Stimulated activated CD8-positive, alpha-beta memory T cell treated with anti-CD3 and anti-CD28 coated beads, Interleukin-4, amount 100 ng/mL, for 1 hour (primary cell): Measurements from ENCODE around the gene MAEA.

ENCODE experiments used
- DNase-seq, 2 donors: peaks; one replicate each; pipeline ENCODE4 v3.0.0-alpha.2; 2020; ENCODE audit warnings: low read depth in 2 of 2, low spot score in 1 of 2

The MAEA gene

DNA sequence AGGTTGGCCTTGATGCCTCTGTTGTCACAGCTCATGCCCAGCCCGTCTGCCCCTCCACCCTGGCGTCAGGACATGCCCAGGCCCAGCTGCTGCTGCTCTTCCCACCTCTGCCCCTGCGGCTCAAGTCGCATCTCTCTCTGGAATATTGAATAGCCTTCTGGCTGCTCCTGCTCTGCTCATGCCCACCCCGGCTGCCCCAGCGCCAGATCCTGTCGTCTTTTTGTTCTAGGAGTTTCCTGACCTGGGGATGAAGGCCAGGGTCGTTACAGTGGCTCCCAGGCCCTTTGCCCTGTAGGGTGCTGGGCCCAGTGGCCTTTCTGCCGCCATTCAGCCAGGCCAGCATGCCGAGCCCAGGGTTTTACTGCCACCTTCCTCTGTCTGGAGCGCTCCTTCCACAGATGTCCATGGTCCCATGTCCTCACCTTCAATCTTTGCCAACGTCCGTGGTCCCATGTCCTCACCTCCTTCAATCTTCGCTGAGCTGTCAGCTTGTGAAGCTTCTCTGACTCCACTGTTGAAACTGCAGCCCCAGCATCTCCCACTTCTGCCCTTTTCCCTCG is 9.7 kb downstream of the MAEA start:
- DNase-seq, result no peak

DNA sequence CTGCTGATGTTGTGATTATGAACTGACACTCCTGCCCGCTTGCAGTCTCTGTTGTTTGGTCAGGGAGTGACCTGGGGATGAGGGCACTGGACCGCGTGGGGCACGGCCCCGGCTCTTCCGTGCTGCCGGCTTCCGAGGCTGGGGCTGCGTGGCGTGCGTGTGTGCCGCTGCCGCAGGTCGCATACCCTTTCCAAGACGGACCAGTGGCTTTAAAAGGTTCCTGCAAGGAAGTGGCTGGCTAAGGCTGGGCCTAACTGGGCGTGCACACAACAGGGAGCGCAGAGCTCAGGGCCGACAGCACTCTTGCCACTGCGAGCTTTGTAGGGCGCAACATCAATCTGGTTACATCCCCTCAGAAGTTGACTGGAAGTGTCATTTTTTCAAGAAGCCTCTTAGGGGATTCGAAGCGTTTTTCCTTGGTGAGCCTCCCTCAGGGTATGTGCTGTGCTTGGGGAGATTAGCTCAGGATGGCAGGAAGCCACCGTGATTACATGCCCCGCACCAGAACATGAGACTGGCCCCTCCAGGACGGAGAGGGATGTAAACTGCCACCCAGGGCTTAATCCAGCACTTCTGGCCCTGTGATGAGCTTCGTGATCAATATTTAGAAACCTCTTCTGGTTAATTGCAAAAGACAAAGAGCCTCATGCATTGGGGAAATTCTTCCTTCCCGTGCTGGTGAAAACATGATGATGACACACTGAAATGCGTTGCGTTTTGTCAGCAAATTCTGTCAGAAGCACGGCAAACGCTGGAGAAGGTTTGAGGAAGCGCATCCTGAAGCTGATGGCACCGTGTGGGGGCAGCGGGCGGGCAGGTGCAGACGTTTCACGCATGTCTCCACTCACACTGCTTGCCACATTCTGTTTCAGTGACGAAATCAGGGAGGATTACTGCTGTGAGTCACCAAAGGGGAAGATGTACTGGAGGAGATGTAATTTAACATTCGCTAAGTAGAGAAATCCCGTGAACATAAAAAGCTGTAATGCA is 11.1 kb downstream of the MAEA start:
- no peak for DNase-seq

DNA sequence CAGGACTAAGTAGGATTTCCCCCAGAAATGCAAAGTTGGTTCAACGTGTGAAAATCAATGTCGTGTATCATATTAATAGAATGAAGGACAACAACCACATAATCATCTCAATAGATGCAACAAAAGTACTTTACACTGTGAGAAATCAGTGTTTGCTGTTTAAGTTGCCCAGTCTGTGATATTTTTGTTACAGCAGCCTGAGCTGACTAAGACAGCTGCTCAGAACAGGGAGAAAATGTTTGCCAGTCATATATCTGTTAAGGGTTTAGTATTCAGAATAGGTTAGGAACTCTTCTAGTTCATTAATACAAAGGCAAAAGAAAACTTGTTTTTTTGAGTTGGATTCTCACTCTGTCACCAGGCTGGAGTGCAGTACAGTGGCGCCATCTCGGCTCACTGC is 12.5 kb downstream of the MAEA start:
- DNase-seq, result no peak

DNA sequence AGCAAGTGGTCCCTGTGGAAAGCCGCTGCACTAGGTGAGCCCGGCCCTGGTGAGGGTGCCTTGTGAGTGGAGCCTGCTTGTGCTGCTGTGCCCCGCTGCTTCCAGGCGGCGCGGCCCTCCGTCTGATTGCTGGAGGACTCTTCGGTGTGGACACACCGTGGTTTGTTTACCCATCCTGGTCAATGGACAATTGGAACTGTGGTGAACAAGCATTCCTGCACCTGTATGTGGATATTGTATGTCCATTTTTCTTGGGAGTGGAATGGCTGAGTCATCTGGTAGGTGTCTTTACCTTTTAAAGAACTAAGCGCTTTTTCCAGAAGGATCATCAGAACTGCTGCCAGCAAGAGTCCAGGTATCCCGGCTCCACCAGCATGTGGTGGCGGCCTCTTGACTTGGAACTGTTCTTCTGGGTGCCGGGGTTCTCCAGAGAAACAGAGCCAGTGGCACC is 15.6 kb downstream of the MAEA start:
- DNase-seq, result no peak

DNA sequence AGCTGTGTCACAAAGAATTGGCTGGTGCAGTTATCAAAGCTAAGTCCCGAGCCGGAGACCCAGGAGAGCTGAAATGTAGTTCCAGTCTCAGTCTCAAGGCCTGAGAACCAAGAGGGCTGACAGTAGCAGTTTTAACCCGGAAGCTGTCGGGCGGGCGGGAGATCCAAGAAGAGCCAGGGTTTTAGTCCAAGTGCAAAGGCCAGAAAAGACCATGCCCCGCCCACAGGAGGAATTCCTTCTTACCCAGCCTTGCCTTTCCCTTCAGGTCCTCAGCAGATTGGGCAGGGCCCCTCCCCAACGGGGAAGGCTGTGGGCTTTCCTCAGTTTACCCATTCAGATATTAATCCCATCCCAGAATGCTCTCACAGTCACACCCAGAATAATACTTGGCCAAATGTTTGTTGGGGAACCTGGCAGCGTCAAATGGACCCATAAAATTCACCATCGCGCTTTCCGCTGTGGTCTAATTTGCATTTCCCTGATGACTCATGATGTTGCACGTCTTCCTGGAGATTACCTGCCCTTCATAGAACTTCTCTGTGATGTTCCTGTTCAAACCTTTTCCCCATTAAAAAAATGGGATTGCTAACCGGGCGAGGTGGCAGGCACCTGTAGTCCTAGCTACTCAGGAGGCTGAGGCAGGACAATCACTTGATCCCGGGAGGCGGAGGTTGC is 16.2 kb downstream of the MAEA start:
- no peak for DNase-seq

DNA sequence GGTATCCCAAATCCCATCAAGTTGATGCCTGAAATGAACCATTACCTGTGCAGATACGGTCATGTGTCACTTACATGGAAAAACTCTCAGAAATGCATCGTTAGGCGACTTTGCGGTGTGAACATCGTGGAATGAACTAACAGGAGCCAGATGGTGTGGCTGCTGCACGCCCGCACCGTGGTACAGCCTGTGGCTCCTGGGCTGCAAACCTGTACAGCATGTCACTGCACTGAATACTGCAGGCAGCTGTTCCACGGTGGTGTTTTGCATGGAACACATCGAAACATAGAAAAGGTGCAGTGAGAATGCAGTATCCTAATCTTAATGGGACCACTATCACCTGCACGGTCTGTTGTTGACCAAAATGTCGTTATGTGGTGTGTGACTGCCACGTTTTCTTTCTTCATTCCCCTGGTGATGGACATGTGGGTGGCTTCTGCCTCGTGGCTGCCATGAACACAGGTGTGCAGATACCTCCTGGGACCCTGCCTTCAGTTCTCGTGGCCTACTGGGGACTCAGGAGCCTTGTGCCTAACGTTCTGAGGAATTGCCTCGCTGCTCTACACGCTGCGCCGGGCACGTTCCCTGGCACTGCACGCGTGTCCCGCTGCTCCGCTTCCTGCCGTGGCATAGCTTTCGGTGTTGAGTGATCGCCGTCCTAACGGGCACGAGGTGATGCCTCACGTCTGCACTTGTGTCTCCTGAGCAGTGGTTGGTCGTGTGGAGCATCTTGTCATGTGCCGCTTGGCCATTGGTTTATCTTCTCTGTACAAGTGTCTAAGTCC is 18.5 kb downstream of the MAEA start:
- DNase-seq, result no peak

DNA sequence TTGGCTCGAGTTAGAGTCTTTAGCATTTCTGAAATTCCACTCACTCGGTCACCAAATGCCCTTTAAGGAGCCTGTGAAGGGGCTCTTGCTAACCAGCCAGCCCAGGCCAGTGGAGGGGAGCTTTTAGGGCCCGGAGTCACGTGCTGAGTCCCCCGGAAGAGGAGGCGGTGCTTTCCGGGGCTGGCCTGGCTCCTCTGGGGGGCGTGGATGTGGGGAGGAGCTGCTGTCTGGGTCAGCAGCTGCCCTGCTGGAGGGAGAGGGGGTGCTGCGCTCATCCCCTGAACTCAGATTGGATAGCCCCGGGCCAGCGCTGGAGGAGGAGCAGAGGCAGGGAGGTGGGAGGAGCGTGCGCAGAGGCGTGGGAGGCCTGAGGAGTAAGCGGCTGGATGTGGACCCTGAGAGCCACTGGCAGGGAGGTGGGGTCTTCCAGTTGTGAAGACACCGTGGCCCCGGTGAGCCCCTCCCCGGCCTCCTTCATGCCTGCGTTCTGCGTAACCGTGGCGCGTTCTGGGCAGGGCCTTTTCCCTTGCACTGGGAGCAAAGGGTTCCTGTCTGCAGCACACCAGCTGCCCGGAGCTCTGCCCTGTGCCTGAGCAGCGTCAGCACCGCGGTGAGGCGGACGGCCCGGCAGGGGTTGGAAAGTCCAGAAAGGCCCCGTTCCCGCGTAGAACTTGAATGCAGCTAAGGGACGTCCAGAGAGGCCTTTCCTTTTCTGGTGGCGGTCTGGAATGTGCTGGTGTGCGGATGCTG is 19.7 kb downstream of the MAEA start:
- peak; percentile 23 to 27 for DNase-seq

DNA sequence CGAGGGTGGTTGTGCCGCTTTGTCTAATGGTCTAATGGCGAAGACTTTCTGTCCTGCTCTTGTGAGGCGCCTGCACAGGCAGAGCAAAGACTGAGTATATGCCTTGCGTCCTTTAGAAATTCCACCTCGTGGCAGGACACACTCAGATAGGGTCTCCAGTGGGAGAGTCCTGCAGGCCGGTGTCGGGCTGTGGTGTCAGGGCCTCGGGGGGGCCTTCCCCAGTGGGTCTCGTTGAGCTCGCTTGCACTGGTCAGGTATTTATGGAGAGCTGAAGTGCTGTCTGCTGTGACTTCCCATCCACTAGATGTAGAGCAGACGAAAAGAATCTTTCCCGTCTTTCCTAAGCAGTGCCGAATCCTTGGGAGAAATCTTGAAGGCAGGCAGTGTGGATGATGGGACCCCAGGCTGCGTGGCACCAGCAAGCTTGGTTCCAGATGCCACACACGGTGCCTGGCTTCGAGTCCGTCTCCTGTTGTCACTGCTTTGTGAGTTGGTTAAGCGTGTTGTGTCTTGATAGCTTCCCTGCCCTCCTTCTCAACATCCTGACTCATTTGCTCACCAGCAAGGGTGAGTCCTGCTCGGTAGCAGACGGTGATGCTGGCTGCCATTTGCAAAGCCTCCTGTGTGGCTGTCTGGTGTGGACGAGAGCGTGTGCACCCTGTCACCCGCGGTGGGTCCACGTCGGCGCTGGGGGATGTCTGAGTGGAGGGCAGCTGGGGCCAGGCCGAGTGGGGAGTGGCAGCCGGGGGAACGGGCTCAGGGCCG is 20.5 kb downstream of the MAEA start:
- DNase-seq, result no peak

DNA sequence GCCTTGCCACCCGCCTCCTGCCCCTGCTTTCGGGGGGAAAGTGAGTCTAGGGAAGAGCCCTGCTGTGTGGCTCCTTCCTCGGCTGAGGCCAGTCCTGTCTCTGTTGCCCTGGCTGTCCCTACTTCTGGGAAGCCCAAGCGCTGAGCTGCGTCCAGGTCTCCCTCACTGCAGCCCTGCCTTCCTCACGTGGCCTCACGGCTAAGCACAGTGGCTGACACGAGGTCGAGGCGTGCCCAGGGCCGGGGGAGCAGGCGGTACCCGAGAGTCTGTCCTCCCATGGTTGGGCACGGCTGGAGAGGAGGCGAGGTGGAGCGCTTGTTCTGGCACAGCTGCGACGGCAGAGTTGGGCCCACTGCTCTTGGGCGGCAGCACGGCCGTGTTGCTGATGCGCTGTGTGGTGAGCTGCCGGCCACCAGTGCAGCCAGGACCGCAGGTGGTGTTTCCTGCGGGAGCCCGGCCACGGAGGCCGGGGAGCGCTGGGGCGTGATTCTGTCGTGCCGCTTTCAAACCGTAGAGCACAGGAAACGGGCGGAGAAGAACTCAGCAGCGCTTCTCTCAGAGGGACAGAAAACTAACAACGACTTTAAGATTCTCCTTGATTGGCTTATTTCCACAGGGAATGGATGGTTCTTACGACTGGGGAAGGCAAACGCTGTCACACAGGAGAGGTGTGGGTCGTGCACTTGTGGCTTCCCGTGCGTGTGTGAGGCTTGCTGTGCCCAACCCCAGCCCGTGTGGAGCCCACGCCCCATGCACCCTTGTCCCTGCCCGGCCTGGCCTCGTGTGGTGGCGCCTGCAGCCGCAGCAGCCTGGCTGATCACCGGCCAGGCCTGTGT is 21.3 kb downstream of the MAEA start:
- no peak for DNase-seq

DNA sequence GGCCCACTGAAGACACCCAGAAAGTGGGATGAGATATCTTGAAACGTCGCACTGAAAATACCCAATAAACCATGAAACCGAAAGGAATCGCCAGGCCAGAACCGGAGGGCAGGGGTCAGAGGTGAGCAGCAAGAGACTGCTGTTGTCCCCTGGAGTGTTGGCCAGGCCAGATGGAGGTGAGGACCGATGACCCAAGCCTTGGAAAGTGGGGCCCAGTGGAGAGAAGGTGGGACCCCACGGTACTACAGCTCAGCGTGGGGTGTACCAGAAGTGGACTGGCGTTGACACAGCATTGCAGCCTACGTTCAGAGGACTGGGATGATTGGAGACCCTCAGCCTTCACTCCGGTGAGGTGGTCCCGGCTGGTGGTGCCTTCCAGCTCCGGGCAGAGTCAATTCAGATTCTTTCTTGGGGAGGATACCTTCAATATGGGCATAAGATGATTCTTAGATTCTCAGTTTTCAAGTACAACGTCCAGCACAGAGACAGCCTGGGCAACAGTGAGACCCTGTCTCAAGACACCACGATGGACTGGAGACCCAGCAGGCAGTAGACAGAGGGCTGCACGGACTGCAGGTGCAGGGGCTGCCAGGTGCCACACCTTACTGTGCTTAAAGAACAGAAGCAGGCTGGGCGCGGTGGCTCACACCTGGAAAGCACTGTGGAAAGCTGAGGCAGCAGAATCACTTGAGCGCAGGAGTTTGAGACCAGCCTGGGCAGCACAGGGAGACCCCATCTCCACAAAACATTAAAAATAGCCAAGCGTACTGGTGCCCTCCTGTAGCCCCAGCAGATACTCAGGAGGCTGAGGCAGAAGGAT is 23.3 kb downstream of the MAEA start:
- DNase-seq, result no peak

DNA sequence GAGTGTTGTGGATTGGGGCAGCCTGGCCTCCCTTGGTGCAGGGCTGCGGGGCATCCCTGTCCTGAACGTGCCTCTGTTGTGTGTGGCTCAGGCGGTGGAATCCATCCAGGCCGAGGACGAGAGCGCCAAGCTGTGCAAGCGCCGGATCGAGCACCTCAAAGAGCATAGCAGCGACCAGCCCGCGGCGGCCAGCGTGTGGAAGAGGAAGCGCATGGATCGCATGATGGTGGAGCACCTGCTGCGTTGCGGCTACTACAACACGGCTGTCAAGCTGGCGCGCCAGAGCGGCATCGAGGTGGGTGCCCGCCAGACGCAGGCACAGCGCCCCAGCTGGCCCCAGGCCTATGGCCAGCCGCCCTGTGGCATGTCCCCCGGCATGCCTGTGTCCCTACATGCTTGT is 25.6 kb downstream of the MAEA start:
- DNase-seq, result no peak

DNA sequence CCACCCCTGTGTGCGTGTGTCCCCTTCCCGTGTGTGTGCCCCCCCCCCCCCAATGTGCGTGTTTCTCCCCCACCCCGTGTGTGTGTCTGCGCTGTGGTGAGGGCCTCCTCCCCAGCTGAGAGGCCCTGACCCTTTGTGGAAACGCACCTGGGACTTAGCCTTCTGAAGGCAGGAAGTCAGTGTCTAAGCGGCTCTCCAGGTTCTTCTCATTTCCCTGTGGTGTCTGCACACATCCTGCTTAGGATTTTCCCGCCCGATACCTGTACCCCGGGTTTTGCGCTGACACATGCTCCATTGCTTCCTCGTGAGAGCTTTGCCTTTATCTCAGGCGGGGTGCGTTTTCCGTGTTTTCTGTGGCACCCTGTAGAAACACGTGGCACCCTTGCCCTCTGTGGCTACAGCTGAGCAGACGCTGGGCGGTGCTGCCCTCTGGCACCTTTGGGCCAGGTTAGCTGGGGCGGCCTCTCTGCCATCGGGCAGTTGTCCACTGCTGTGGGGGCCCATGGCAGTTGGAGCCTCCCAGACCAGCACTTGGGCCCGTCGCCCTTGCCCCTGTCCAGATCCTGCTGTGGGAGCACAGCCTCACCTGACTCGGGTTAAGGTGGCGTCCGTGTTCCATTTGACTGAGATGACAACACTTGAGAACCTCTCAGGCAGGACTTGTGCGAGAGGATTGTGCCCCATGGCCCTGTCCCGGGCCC is 26.3 kb downstream of the MAEA start:
- no peak for DNase-seq

DNA sequence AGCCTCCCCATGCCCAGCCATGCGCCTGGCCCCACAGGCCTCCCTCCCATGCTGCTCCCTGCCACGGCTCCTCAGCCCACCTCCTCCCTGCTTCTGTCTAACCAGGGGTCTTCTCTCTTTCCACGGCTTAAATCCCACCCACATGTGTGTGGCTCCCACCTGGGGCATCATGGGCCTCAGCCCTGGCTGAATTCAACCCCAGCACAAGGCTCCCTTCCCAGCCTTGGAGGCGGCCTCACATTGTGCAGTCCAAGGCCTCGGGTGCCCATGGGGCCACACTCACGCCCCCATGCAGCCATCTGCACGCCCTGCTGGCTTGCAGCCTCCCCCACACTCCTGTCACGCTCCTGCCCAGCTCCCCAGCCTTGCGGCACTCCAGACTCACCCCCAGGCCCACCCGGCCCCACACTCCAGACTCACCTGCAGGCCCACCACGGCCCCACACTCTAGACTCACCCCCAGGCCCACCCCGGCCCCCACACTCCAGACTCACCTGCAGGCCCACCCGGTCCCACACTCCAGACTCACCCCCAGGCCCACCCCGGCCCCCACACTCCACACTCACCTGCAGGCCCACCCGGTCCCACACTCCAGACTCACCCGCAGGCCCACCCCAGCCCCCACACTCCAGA is 27.0 kb downstream of the MAEA start:
- DNase-seq, result no peak

DNA sequence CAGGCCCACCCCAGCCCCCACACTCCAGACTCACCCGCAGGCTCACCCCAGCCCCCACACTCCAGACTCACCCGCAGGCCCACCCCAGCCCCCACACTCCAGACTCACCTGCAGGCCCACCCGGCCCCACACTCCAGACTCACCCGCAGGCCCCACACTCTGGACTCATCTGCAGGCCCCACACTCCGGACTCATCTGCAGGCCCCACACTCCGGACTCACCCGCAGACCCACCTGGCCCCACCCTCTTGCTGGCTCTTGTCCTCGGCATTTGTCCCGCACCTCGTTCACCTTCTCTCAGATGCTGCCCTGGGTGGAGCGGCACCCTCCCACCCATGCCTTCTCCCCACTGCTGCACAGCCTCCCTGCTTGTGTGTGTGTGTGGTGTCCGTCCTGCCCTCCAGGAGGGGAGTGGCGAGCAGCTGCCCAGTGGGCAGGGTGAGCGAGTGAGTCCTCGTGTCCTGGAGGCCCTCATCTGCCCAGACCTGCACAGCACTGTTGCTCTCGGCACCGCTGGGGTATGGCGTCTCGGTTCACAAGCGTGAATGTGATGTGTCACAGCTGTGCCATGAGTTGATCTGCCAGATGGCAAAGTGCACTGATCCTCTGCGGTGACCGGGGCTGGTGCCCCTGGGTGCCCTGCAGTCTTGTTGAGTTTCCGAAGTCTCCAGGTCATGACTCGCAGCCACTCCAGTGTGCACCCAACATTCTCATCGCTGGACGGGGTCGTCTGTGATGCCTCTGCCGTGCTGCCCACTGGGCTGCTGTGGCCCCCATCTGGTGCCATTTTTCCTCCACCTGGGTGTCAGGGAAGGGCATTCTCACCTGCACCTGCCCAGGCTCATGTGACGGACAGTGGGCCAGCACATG is 27.7 kb downstream of the MAEA start:
- no peak for DNase-seq

DNA sequence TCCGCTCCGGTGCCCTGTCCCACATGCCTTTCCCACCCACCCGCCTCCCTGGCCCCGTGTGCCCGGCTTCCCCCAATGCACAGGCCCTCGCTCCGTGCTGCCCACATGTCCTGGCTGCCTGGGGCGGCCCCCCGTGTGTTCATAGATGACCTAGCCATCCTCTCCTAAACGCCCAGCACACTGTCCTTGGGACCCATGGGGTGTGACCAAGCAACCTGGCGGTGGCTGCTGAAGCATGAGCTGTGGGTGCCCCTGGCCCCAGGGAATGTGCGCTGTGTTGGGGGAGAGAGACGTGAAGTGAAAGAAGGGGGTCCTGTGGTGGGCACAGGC is 28.3 kb downstream of the MAEA start:
- no peak for DNase-seq
